Left cardiac atrium (tissue), 2 donors: ENCODE results near the gene ISX. TPM values are rescaled to one million over a fixed set of nuclear protein-coding genes. Genes with fewer than 3 reads are reported as not detected.

Source experiments
- total RNA-seq, 2 donors: library from RNA; stranded (reverse); fragmentation: NEBNext Ultra II Directional; extraction: Animal tissue kit (Norgen Biotek cat#: 25700); gene quantifications; one replicate each; pipeline ENCODE4 v1.2.1, GENCODE V29; 2021
- donor health status: DM: no; HTN: yes; CAD: no; lungs with severe emphysema.
- donor health status: DM: yes; HTN: yes; CAD: no.

The ISX gene
- total RNA-seq, 2 donors from 2014 or later: not detected

Other genes with a start within 250 kb of the ISX start
- gene HMGXB4, start 191.3 kb downstream of the ISX start, total RNA-seq: 10 to 100 TPM in 1 of 2 donors, 1 to 10 TPM in 1; 8.8 to 10.3 TPM
- gene TOM1, start 233.7 kb downstream of the ISX start, total RNA-seq: 10 to 100 TPM; 45.1 to 57.9 TPM